Hematopoietic multipotent progenitor cell treated with erythropoietin and hydrocortisone succinate and interleukin-3 and kit ligand, for 15 days (in vitro differentiated cells): ENCODE data around the gene KCNK3.
A peak's percentile ranks its signal among the peaks of the same experiment; 100 is the strongest.
"Not testable (repeated sequence)": the region's sequence is repeated elsewhere in the genome, so short reads cannot be mapped to it uniquely, and the experiment has no call there.

Experiments used
- DNase-seq: peaks from one replicate; pipeline ENCODE4 v3.0.0-alpha.2; 2015; ENCODE audit warnings: low spot score

Gene KCNK3

DNA sequence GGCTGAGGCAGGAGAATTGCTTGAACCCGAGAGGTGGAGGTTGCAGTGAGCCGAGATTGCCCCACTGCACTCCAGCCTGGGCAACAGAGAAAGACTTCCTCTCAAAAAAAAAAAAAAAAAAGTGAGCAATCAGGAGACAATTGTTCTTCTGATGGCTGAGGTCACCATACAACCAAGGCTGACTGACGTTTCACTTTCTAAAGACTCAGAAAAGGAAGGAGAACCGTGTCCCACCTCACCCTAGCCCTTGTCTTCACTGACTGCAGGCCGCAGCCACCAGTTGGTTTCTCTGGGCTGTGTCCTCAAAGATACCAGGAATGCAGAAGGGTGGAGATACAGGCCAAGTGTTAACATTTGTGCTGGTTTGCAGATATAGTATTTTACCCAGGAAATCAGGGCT is 63.8 kb downstream of the KCNK3 start:
- no peak for DNase-seq

DNA sequence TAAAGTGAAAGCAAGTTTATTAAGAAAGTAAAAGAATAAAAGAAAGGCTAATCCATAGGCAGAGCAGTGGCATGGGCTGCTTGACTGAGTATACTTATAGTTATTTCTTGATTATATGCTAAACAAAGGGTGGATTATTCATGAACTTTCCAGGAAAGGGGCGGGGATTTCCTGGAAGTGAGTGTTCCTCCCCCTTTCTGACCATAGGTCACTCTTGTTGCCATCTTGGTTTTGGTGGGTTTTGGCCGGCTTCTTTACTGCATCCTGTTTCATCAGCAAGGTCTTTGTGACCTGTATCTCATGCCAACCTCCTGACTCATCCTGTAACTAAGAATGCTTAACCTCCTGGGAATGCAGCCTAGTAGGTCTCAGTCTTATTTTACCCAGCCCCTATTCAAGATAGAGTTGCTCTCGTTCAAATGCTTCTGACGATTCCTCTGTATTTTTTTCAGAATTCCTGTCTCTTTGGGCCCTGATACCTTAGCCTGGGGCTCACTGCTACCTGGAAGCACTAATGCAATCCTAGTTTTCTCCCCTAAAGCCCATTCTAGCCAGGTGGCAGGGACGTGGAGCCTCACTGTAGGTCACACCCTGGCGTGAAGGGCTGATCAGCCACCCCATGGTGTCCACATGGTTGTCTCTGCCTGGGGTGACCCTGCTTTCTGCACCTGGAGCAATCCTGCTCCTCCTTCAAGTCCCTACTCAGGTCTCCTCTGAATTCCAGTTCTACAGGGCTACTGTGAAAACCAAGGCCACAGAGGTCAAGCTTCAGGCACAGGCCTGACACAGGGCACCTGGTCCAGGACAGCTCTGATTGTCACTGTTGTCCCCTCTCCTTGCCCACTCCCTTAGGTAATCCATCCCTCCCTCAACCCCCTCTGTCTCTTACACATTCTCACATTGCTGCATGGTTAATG is 65.6 kb downstream of the KCNK3 start:
- no peak for DNase-seq

DNA sequence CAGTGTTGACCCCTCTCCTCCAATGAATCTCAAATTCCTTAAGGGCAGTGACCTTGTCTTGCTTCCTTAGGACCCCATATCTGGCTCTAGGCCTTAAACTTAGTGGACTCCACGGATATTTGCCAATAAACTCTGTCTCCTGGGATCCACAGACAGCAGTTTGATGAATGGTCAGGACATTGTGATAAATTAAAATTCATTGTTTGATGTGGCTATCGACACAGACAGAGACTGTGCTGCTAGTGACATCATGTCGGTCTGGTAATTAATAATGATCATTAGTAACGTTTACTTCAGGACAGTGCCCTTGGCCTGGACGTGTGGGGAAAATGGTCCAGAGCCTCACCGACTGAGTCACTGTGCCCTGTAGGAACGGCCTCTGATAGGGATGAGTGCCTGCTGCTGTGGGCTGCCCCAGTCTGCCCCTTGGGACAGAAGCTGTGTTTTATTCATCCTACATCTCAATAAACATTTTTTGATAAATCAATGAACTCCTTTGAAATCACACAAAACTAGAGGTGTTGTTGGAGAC is 66.3 kb downstream of the KCNK3 start:
- no peak for DNase-seq

DNA sequence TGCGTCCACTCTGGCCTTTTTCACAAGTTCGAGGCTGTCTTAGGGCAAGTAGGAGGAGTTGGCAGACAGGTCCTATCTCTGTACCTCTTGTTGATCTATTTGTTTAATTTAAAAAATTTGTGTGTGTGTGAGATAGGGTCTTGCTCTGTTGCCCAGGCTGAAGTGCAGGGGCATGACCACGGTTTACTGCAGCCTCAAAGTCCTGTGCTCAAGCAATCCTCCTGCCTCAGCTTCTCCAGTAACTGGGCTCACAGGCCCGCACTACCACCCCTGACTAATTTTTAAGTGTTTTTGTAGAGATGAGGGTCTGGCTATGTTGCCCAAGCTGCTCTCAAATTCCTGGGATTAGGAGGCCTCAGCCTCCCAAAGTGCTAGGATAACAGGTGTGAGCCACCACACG is 67.3 kb downstream of the KCNK3 start:
- DNase-seq: no peak

DNA sequence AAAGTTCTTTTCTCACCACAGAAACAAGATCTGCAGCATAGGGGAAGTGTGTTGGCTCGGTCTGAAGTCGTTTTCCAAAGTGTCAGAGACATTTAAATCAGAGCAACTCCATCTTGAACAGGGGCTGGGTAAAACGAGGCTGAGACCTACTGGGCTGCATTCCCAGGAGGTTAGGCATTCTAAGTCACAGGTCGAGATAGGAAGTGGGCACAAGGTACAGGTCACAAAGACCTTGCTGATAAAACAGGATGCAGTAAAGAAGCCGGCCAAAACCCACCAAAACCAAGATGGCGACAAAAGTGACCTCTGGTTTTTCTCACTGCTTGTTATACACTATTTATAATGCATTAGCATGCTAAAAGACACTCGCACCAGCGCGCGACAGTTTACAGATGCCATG is 68.5 kb downstream of the KCNK3 start:
- DNase-seq: not testable (repeated sequence)

DNA sequence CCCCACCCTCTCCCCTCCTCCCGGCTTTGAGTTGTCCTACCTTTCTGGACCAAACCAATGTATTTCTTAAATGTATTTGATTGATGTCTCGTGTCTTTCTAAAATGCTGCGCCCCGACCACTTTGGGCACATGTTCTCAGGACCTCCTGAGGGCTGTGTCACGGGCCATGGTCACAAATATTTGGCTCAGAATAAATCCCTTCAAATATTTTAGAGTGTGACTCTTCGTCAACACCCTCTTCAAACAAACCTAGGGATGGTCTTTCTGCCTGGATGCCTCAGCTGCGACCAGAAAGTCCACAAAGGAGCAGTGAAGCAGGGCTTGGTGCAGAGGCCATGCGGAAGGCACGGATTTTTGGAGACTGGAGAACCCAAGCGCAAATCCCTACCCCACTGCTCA is 70.5 kb downstream of the KCNK3 start:
- no peak for DNase-seq

DNA sequence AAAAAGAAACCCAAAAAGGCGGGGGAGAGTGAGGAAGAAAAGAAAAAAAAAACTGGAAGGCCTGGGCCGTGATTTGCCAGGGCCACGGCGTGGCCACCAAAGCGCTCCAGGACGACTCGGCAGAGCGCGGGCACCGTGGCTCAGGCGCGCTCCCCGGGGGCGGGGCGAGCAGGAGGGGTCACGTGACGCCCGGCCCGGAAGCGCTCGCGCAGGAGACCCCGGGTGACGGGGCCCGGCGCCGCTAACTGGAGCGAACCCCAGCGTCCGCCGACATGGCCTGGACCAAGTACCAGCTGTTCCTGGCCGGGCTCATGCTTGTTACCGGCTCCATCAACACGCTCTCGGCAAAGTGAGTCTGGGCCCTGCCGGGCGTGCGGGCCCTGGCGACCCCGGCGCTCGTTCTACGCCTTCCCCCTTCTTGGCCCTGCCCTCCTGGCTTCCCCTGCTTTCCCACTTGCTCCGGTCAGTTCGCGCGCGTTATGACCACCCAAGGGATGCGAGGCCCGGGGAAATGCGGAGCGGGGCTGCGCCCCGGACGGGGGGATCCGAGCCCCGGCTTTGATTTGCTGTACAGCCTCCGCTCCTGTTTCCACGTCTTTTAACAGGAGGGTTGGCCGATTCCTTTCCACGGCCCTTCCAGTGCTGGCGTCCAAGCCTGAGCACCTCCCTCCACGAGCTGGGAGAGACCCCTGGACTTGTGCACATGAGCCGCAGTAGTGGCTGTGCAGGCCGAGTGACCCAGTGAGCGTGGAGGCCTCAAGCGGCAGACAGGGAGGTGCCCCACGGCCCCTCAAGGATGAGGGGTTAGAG is 71.8 kb downstream of the KCNK3 start, which contains the start of gene SLC35F6:
TSS of gene SLC35F6 (plus strand) at position 207 of the 810 bp plus-strand sequence. CDS start at position 273, 66 bp downstream.
- DNase-seq: peak; percentile 79

DNA sequence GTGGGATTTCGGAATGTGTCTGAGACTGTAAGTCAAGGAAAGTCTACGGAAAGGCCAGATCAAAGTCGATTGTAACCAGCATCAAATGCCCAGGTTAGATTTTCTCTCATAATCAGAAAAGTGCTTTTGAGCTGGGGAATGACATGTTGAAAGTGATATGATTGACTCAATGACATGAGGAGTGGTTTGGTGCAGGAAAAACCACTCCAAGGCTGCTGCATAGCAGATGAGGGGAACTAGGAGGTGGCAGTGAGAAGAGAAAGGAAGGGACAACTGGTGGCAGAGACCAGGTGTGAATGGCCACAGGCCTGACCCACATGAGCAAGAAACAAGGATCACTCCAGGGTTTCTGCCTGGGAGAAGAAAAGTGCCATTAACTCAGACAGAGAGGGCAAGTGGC is 72.4 kb downstream of the KCNK3 start:
- DNase-seq: no peak

DNA sequence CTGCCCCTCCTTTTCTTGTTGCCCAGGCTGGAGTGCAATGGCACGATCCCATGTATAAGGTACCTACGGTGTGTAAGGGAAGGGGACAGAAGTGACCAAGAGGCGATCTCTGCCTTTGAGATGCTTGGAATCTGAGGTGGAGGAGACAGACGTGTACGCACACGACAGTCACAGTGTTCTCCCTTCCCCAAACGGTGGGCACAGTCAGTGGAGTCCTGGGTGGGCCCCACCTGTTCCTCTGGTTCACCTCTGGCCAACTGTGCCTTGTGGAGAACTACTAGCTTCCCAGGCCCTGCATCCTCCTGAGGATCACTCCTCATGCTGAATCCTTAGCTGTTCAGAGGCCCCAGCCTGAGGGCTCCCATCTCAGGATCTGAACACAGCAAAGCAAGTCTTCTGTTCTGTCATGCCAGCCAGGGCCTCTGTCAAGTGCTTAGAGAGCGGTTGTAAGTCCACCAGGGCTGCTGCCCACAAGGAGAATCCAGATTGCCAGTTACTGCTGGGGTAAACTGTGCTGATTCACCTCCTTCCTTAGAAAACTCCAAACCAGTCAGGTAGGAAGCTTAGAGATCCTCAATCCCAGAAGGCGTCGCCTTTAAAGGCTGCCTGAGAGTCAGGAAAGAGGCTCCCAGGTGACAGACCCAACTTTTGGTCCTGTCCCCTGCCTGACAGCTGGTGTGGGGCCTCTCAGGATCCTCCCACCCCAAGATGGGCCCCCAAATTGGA is 73.1 kb downstream of the KCNK3 start:
- no peak for DNase-seq

DNA sequence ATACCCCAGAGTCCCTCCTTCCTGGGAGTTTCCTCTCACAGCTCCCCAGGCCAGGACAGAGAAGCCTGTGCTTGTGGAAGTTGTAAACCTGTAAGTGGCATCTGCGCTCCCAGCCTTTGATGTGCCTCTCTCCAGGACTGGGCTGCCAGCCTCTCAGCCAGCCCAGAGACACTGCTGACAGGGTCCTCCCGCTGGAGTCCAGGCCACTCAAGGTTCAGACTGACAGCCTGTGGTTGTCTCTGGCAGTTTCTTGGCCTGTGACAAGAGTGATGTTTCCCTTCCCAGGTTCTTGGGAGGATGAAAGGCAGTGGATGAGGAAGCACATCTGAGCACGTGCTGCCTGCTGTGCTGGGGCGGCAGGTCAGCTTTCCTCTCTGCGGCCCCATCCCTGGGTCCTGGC is 74.6 kb downstream of the KCNK3 start:
- DNase-seq: no peak

DNA sequence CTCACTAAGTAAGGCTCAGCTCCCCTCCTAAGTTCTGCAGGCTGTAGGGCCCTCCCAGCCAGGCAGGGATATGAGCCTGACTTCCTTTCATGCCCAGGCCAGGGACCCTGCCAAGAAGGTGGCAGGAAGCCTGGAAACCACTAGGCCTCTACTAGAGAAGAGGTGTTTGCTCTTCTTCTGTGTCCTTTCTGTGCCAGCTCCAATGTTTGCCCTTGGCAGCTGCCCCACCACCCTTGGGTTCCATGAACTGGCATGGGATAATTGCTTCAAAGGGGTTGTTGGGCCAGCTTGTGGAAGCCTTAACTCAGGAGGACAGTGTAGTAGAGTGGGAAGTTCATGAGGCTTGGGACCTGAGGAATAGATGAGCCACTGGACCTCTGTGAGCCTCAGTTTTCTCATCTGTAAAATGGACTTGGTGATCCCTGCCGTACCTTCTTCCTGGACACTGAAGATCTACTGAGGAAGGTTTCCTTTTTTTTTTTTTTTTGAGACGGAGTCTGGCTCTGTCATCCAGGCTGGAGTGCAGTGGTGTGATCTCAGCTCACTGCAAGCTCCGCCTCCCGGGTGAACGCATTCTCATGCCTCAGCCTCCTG is 75.5 kb downstream of the KCNK3 start:
- no peak for DNase-seq

DNA sequence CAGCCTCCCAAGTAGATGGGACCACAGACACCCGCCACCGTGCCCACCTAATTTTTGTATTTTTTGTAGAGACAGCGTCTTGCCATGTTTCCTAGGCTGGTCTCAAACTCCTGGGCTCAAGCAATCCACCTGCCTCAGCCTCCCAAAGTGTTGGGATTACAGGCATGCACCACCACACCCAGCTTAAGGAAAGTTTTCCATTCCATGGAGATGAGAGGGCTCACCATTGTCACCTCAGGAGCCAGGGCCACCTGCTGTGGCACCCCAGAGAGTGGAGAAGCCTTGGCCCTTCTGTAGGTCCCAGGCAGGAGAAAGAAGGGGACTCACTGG is 76.2 kb downstream of the KCNK3 start:
- no peak for DNase-seq

DNA sequence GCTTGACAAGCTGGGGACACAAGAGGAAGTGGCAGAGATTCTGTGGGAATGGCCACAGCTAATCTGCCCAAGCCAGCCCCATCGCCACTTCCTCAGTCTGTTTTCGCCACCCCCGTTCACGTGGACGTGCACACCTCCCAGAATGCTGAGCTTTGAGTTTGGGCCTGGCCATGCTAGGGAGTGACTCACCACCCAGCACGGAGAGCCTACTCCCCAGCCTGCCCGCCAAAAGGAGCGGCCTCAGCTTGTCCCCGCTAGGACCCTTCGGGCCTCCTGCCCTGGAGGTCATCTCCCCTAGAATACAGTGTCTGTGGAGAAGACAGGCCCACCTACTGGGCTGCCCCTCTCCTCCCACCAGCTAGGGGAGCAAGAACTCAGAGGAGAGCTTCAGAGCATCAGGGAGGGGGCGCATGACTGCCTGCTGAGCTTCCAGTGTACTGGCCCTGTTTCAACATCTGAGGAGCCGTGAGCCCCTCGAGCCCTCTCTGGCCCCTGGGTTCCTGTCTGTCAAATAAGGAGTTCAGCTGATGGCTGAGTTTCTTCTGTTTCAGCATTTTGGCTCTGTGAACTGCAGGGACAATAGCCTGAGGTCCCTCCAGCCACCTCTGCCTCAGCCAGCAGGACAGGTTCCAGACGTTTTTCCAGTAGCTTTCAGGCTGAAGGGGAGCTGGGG is 76.7 kb downstream of the KCNK3 start:
- DNase-seq: peak; percentile 84

DNA sequence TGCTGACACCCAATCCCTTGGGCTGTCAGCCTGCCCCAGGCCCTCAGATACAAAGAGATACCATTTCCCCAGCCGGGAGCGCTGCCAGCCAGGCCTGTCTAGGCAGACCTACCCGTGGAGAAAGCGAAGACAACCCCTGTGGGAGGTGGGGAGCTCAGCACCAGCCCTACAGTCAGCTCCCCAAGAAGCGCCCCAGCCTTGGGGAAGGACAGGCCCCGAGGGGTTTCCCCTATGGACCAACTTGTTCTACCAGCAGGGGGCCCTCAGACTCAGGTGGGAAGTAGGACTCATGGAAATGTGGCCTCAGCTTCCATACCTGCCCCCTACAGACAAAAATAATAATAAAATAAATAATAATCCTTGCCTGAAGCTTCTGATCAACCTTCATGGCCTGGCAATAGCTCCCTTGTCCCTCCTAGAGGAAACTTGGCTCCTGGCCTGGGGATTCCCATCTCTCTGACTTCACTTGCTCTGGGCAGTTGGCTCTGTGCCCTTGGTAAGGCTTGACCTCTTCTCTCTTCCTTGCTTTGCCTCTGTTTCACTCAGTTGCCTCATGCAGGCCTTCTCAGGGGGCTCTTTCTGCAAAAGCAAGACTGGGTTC is 78.6 kb downstream of the KCNK3 start:
- peak; percentile 62 for DNase-seq

DNA sequence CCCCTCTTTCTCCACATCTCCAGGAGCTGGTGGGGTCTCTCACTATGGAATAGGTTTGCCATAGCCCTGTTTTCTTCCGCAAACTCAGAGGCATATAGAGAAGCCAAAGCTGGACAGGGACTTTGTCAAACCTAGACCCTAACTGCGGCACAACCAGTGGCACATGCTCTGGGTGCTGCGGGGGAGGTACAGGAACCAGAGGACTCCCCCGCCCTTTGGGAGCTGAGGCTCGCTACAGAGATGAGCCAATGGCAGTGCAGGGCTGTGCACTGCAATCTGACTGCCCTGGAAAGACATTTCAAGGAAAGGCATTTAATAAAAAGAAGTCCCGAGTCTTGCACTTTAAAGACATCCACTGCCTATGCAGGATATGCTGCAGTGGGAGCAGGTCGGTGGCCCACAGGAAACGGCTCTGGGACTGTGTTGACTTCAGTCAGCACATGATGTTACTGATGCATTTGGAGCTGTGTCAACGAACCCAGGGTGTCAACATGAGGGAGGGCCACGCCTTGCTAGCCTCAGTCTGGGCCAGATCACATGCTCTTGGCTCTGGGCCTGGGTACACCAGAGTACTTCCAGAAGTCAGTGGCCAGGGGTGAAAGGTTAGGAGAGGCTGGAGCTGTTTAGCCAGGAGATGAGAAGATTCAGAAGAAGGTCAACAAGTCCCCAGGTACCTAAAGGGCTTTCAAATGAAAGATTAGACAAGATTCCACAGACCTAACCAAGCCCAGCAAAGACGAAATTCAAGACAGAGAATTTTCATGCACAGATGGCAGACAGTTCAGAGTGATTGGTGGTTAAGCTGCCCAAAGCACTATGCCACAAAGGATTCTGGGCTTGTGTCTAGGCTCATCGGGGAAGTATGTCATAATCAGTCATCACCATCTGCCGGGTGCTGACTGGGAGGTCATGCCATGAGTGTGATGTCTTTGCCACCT is 79.8 kb downstream of the KCNK3 start:
- peak; percentile 86 for DNase-seq

DNA sequence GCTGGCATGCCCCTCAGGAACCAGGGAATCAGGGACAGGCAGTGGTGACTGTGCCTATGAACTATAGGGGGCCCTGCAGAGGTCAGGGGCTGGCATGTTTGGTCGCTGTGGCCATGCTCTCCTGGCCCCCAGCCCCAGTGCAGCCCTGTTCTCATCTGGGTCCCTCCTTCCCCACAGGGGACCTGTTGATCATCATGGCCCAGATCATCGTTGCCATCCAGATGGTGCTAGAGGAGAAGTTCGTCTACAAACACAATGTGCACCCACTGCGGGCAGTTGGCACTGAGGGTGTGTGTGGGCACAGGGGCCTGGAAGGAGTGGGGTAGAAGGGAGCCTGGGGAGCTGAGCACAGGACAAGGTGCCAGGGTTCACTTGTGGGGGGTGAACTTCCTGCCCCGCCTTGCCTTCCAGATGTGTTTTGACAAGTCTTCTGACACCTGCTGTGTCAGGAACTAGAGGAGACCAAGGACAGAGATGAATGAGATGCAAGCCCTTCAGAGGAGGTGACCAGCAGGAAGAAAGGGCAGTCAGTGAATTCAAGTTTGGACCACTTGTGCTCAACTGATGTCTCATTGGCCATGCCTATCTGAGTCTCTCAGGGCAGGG is 83.8 kb downstream of the KCNK3 start:
- no peak for DNase-seq

DNA sequence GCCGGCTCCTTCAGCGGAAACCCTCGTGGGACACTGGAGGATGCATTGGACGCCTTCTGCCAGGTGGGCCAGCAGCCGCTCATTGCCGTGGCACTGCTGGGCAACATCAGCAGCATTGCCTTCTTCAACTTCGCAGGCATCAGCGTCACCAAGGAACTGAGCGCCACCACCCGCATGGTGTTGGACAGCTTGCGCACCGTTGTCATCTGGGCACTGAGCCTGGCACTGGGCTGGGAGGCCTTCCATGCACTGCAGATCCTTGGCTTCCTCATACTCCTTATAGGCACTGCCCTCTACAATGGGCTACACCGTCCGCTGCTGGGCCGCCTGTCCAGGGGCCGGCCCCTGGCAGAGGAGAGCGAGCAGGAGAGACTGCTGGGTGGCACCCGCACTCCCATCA is 85.6 kb downstream of the KCNK3 start:
- DNase-seq: no peak

DNA sequence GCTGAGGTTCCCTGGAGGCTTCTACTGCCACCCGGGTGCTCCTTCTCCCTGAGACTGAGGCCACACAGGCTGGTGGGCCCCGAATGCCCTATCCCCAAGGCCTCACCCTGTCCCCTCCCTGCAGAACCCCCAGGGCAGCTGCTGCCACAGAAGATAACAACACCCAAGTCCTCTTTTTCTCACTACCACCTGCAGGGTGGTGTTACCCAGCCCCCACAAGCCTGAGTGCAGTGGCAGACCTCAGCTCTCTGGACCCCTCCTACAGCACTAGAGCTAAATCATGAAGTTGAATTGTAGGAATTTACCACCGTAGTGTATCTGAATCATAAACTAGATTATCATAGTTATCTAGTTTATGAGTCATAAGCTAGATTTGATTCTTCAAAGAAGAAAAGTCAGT is 86.0 kb downstream of the KCNK3 start:
- DNase-seq: no peak

DNA sequence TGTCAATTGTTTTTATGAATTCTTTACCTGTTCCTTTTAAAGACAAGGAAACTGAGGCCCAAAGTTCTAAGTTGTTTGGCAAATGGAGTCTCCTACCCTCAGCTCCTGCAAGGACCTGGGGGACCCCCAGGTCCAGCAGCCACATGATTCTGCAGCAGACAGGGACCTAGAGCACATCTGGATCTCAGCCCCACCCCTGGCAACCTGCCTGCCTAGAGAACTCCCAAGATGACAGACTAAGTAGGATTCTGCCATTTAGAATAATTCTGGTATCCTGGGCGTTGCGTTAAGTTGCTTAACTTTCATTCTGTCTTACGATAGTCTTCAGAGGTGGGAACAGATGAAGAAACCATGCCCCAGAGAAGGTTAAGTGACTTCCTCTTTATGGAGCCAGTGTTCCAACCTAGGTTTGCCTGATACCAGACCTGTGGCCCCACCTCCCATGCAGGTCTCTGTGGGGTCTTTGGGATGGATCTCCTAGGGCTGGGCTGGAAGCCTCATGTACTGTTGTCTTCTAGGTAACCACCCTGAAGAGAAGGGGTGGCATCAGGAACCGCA is 87.8 kb downstream of the KCNK3 start:
- no peak for DNase-seq
